AG08395 (cell line): ENCODE measurements around the gene FAM3B.
"Not testable (repeated sequence)": the region's sequence is repeated elsewhere in the genome, so short reads cannot be mapped to it uniquely, and the experiment has no call there.

Experiments
- DNase-seq: peaks from one replicate; pipeline ENCODE4 v3.0.0; 2012; ENCODE audit warnings: mixed read lengths, low spot score

FAM3B gene, protein sequence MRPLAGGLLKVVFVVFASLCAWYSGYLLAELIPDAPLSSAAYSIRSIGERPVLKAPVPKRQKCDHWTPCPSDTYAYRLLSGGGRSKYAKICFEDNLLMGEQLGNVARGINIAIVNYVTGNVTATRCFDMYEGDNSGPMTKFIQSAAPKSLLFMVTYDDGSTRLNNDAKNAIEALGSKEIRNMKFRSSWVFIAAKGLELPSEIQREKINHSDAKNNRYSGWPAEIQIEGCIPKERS

DNA sequence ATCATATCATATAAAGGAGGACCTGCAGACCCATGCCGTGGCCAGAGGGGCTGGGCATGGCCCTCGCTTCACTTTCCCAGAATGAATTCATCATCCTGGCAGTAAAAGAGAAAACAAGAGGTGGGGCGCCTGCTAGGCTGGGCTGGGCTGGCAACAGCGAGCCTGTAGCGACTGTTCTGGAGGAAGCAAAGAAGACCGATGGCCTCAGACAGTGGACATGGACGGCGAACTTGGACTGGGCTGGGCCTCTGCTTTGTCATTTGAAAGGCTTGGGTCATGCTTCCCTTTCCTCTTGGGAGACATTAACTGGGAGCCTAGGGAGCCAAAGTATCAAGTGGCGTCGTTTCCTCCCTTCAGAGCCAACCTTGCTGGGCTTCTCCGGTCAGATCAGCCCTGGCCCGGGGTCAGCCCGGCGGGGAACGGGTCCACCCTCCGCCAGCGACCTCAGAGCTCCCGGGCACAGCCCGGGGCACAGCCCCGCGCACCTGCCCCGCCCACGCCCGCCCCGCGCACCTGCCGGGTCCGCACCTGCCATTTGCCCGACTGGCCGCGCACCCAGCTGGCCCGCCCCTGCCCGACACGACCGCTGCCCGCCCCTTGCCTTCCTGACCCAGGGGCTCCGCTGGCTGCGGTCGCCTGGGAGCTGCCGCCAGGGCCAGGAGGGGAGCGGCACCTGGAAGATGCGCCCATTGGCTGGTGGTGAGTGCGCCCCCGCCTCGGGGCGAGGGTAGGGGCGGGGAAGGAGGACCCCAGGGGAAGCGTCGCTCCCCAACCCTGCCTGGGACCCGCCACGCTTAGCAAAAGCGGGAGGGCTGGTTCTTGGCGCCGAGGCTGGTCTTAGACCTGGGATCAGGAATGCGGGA is at the start of gene FAM3B:
FAM3B (plus strand) TSS at position 602 of the 863 bp plus-strand sequence; CDS start at position 681, 79 bp downstream.
- no peak for DNase-seq

DNA sequence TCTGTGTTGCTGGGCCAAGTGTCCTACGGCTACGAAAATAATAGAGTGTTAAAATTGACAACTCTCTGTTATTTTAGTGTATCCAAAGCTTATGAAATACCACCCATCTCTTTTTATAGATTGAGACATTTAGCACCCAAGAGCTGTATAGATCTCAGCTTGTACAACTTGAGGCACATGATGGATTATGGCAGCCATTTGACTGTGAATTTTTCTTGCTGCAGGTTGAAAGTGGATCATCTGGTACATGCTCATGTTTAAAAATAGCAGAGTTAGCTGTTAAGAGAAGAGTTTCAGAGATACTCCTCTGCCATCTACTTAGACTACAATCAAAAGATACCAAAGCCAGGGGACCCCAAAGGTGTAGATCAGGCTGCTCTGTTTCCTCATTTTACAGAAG is 49.3 kb upstream of the FAM3B start:
- DNase-seq = no peak

DNA sequence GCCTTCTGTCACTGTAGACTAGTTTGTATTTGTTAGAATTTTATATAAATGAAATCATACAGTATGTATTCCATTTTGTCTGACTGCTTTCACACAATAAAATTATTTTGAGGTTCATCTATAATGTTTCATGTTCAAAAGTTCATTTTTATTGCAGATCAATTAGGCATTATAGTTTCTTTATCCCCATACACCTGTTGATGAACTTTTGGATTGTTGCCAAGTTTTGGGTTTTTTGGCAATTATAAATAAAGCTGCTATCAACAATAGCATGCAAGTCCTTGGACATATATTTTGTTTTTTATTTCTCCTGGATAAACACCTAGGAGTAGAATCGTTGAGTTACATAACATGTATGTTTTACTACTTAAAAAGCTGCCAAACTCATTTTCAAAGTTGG is 47.1 kb upstream of the FAM3B start:
- DNase-seq = no peak

DNA sequence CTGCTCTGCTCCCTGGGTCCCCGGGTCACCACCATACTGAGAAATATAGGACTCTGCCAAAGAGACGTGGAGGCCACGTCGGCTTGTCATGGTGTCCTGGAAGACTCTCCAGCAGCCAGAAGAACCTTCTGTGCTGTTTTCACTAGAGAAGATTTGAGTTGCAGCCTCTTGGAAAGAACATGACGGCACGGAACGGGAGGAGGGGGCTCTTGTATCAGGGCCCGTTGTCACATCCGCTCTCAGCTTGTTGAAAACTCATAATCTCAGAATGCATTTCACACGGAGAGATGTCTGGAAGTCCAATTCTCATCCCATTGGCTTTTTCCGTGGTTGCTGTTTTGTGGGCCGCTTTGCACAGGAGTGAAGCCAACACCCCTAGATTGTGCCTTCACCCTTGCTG is 39.4 kb upstream of the FAM3B start:
- DNase-seq = no peak

DNA sequence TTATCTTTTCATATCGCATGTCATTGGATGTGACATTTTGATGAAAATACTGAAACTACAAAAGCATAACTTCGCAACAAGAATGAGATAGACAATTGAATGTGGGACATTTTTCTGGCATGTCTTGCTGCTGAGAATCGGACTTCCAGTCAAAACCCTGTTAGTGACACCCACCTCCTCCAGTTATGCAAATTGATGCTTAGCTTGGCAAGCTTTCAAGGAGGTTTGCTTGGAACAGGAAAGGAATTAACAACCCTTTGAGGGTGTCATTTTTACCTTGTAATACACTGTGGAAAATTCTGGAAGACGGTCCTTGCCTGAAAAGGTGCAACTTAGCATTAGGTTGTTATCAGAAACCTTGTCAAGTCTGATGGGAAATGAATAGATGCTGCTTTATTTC is 38.8 kb upstream of the FAM3B start:
- no peak for DNase-seq

DNA sequence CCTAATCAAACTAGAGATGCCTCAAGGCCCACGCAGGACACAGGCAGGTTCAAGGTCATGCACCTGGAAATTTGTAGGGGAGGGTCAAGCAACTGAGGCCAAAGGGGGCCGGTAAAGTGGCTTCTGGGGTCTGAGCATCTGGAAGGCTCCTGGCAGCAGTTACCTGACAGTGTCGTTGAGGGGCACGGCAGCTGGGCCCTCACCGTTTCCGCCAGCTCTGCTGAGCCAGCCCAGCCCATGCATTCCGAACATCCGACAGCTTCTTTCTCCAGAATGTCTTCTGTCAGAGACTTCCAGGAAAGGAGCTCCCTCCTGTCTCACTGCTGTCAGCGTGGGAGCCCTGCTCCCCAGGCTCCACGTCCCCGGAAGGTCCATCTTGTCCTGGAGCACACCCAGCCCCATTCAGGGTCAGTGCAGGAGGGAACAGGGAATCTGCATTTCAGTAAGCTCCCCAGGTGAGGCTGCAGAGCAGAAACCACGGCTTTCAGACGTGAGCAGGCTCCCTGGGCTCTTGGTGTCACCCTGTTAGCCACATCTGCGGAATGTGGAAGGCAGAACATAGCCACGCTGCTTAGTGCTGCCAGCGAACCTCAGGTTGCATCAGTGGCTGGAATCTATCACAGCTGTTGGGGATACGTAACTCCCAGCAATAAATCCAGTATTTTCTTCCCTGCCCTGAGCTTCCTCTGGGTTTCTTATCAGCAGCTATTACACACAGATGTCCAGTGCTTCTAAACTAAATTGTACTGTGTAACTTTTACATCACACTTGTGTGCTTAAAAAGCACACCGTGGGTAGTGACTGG is 36.3 kb upstream of the FAM3B start:
- peak; percentile 73 for DNase-seq

DNA sequence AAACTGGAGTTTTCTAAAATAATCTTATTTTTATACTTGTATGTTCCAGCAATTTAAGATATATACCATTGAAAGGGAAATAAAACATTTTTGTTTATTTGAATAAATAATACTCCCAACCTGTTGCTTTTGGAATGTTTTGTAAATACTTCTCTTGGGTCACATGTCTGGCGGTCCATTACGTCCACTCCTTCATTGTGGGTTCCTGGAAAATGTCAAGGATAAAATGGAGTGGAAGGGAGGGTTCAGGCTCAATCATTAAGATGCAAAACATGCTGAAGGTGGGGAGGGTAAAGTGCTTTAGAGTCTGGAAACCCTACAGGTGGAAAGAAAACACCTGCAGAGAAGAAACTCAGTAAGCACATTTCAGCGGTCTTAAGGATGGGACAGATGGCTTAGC is 34.2 kb upstream of the FAM3B start:
- no peak for DNase-seq

DNA sequence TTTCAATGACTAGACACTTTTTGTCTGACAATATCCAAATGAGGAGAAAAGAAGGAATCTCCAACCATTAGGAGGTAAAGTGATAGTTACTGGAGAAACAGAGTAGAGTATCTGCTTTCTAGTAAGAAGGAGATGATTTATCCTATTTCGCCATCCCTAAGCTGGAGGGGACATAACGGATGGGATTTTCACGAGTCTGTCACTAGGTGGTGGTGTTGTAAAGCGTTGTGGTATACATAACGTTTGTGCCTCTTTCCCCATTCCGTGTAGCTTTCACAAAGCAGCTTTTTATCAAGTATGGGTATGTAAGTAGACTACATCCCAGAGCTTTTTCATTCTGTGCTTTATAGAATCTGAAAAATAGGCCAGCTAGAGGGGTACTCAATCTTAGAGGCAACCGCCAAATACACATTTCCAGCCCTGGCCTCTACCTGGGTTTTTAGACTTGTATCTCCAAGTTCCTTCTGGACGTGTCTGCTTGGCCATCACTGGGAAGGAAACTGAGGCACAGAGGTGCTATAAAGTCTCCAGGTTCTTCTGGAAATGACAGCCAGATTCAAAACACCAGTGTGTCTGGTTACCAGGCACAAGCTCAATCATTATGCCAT is 33.3 kb upstream of the FAM3B start:
- peak; percentile 89 for DNase-seq

DNA sequence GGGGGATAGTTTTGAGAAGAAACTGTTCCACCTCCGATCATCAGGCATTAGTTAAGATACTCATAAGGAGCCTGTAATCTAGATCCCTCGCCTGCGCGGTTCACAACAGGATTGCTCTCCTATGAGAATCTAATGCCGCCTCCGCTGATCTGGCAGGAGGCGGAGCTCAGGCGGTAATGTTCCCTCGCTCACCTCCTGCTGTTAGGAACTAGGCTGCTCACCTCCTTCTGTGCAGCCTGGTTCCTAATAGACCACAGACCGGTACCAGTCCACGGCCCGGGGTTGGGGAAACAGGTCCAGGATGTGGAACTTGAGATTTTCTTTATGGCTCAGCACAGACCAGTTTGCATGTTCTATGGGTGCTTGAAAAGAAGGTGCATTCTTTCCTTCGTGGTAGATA is 27.2 kb upstream of the FAM3B start:
- DNase-seq = no peak

DNA sequence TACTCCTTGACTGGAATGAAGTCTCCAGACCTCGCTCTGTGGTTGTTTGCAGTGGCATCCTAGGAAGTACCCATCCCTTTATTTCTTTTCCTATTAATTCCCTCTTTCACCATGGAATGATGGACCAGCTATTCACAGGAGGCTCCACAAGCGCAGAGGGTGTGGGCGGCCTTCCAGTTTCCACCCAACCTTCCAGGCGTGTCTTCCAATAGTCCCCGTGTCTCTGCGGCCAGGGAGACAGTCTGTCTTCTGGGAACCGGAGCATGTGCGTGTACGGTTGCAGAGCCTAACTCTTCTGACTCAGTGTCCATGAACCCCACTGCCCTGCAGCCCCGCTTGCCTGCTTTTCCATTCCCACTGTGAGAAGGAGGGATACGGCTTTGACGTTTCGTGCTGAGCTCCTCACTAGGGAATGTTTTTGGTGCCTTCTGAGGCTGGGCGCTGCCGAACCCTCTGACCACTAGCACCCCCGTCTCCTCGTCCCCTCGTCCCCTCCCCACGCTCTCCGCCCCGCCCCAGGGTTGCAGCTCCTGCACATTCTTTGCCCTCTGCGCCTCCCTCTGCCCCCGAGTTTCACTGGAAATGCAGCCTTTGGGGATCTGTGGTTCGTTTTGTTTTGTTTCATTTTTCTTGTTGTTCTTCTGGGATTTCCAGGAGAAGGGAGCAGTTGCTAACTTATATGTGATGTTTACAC is 26.3 kb upstream of the FAM3B start:
- no peak for DNase-seq

DNA sequence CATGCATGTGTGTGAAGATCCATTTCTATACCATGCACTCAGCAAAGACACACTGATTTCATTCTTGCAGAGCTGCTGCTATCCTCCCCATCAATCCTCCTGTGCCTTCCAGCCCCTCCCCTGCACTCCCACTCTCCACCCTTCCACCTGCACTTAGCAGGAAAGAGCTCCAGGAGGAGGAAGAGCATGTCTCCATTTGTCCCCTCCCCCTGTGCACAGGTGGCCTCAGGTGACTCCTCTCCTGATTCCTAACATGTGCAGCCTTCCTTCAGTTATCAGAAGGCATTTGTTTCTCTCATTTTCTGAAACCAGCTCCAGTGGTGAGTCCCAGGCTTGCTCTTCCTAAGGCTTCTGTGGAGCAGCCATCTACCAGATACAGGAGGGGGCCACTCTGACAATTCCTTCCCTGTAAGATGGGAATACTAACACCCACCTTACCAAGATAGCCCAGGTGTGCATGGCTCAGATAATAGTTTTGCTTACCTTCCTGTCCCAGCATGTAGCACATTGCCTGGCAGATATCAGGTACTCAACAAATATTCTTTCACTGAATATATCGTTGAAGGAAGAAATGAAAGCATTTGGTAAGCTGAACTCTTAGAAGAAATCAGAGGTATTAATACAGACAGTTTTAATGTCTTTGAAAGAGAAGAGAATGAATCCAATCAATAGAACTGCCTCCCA is 21.9 kb upstream of the FAM3B start:
- no peak for DNase-seq

DNA sequence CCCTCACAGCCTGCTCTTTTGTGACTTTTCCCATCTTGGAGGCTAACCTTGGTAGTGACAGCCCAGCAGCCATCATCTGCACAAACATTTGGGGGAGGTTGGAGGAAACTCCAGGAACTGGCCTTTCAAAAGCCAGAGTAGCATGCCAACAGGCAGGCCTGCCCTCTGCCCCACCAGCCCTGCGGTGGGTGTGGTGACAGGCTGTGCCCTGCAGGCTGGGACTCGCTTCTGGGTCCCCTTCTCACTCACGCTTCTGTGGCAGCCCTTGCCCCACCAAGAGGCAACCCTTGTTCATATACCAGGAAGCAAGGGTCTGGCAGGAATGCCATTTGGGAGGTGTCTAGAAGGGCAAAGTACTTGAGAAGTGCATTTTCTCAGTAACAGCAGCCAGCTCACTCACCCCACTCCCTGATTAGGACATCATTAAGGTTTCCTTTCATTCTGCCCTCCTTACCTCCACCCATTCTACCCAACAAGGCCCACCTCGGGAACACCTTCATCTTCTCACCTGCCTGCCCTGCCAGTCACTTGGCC is 20.8 kb upstream of the FAM3B start:
- DNase-seq = no peak

DNA sequence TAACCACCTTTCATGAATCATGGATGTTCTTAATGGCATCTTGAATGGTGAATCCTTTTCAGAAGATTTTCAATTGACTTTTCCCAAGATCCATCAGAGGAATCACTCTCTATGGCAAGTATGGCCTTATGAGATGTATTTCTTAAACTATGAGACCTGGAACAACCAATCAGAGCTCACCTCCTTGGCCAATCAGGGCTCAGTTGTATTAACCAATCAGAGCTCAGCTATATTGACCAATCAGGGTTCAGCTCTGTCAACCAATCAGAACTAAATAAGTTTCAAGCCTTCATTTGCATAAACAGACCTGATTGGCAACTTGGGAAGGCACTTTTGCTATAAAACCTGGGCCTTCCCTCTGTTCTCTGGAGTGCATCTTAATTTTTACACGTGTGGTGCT is 13.6 kb upstream of the FAM3B start:
- DNase-seq = no peak

DNA sequence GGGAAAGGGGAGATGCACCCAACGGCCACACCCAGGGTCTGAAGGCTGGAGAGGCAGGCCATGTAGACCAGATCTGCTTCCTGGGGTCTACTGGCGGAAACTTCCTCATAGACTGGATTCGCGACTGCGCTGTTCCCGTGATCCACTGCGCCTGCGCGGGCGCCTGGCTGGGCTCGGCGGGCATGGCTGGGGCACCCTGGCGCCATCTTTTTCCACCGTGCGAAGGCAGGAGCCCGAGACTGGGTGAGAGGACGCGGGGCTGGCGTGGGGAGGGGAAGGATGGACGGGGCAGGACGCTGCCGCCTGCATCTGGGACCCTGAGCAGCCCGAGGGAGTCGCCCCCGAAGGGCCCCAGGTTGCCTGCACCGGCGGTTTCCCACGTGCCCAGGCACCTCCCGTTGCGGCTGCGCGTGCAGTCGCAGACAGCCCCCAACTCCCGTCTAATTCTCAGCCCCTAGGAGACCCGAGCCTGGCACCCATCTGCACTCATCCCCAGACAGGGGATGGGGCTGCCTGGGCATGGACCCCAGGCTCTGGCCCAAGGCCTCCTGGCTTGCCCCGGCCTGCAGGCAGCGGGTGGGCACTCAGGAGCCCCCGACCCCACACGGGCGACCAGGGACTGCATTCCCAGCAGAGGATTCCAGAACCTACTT is 12.4 kb upstream of the FAM3B start:
- DNase-seq = no peak

DNA sequence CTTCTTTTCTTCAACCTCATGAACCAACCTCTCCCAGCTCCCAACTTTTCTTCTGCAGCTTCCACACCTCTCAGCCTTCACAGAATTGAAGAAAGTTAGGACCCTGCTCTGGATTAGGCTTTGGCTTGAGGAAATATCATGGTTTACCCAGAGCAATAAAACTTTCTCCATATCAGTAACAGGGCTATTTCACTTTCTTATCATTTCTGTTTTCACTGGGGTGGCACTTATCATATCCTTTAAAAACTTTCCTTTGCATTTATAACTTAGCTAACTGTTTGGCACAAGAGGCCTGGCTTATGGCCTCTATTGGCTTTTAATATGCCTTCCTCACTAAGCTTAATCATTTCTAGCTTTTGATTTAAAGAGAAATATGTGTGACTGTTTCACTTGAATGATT is 9.4 kb upstream of the FAM3B start:
- no peak for DNase-seq

DNA sequence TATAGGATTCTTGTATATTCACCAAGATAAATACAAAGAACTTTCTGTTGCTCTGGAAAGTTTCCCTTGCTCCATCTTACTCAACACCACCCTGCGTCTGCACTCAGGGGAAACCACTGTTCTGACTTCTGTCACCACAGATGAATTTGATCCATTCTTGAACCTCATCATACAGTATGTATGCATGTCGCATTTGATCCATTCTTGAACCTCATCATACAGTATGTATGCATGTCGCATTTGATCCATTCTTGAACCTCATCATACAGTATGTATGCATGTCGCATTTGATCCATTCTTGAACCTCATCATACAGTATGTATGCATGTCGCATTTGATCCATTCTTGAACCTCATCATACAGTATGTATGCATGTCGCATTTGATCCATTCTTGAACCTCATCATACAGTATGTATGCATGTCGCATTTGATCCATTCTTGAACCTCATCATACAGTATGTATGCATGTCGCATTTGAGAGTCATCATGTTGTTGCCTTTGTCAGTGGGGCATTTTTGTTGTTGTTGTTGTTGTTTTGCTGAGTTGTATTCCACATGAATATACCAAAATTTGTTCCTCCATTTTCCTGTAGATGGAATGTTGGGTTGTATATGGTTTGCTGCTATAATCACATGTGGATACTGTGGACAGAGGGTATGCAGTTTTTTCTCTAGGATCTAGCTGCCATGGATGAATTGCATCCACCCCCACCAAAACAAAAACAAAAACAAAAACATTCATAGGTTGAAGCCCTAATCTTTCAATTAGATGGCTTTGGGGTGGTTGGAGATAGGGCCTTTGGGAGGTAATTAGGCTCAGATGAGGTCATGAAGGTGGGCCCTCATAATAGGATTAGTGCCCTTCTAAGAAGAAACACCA is 3.1 kb upstream of the FAM3B start:
- DNase-seq = not testable (repeated sequence)

DNA sequence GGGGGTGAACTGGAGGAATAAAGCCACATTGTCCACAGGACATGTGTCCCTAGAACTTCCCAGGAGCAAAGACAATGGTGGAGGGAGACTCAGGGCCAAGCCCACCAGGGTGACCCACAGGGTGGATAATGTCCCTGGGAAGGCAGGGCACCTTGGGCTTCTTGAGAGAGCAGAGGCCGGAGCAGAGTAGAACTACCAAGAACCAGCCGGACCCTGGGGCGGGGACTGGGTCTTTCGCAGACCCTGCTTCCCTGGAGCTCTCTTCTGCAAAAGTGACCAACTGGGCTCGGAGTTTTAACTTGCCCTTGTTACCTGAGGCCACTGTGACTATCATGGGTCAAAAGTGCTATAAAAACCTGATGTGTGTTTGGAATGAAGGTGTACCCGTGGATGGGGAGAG is 875 bp upstream of the FAM3B start:
- no peak for DNase-seq

DNA sequence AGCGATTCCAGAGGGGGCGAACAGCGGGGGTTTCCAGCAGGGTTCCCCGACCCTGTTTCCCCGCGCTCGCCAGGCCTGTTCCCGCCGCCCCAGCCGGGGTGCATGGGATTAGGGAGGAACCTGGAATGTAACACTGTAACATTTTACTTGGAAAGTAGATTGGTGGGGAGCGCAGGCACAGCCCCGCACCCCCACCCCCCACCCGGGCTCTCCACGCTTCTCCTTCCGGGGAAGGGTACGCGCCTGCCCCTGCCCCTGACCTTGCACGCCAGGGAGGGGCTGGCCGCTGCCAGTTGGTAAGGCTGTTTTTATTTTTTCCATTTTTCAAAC is 427 bp downstream of the FAM3B start:
- DNase-seq = no peak

DNA sequence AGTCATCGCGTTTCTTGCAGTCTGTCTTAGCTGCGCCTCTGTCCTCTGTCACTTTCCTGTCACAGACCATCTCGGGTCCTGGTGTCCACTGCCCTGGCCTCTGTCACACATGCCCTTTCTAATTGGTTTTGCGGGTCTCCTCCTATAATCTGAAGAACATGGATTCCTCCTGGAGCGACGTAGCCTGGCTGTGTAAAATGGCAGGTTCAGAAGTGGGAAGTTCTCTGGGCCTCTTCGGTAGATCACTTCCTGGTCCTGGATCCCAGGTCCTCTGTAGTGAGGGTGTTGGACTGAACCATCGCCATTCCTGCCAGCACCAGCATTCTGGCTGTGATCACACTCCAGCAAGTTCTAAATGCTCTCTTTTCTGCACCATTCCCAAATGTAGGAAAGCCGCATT is 857 bp downstream of the FAM3B start:
- no peak for DNase-seq

DNA sequence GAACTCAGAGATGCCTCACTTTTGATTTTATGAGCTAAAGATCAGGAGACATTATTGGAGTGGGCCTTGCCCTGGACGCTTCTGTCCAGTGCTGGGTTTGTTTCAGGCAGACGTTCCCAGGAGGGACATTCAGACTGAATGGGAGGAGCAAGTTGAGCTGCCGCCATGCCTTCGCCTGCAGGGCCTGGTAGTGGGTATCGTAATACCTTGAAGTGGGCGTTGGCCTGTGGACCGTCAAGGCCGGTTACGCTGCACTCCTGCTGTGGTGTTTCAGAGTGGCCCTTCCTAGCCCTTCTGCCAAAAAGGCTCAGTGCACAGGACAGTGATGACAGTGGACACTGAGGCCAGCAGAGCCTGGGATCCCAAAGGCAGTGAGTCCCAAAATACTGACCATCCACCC is 1.6 kb downstream of the FAM3B start:
- no peak for DNase-seq
